Peyer's patch (tissue), 4 donors: Measurements from ENCODE around the gene LPAR1. TPM values are rescaled to one million over a fixed set of nuclear protein-coding genes. Genes with fewer than 3 reads are reported as not detected.
A peak's percentile ranks its signal among the peaks of the same experiment; 100 is the strongest.

ENCODE experiments used
- DNase-seq, 3 donors: peaks; one replicate each; pipeline ENCODE4 v3.0.0-alpha.2; 2017 to 2019
- H3K27ac ChIP-seq, 4 donors: fragments of 200-600 bp; sonication (generic); one replicate each; pipeline ENCODE4 v1.5.1; 2016 to 2019
- H3K27me3 ChIP-seq, 2 donors: fragments of 200-600 bp; sonication (generic); one replicate each; pipeline ENCODE4 v1.5.1; 2019
- H3K36me3 ChIP-seq, 3 donors: fragments of 200-600 bp; sonication (generic); one replicate each; pipeline ENCODE4 v1.5.1; 2016 to 2019
- H3K4me1 ChIP-seq, 4 donors: fragments of 200-600 bp; sonication (generic); one replicate each; pipeline ENCODE4 v1.5.1; 2016 to 2019
- H3K4me3 ChIP-seq, 4 donors: fragments of 200-600 bp; sonication (generic); 1 replicate in 3 of 4; 2 replicates in 1 of 4; pipeline ENCODE4 v1.5.1; 2016 to 2019; ENCODE audit warnings: mild to moderate bottlenecking in 1 of 4
- H3K9me3 ChIP-seq, 4 donors: fragments of 200-600 bp; sonication (generic); one replicate each; pipeline ENCODE4 v1.5.1; 2016 to 2019; ENCODE audit warnings: mild to moderate bottlenecking in 1 of 4
- CTCF ChIP-seq, 6 experiments: fragments of 450-650 bp in 4 of 6; fragments of 200-600 bp in 2 of 6; sonication (generic) in 1 of 6; IDR thresholded peaks; one replicate each; pipeline ENCODE4 v1.5.1; 2017 to 2019; ENCODE audit warnings: antibody characterized with exemption in 6 of 6, mild to moderate bottlenecking in 3 of 6, moderate library complexity in 1 of 6
- POLR2A ChIP-seq, 2 donors: fragments of 450-650 bp; IDR thresholded peaks; one replicate each; pipeline ENCODE4 v1.5.1; 2017; ENCODE audit warnings: antibody characterized with exemption in 2 of 2, mild to moderate bottlenecking in 2 of 2, moderate library complexity in 2 of 2
- total RNA-seq, 4 donors: library from RNA; depleted of rRNA; stranded (reverse); fragments of >200 nt; gene quantifications; one replicate each; pipeline ENCODE4 v1.1.0, GENCODE V29; 2016

LPAR1 gene
- total RNA-seq, 4 donors from 2014 or later, result 25.0 to 56.1 (median 31.9) TPM

GRCh38 chr9:110923601-110924000, 114.7 kb downstream of the LPAR1 start:
- no peak overlapping the region for H3K27ac ChIP-seq
- DNase-seq, result no peak
- no peak for TF ChIP-seq CTCF (IDR thresholded peaks at IDR 0.05)
- TF ChIP-seq POLR2A (IDR thresholded peaks at IDR 0.05), result no peak

GRCh38 chr9:110922145-110922544, 116.1 kb downstream of the LPAR1 start:
- no peaks in the 10 kb centered on the region for H3K9me3 ChIP-seq
- DNase-seq, result no peak
- H3K27me3 ChIP-seq, result no peaks in the 10 kb centered on the region
- TF ChIP-seq POLR2A (IDR thresholded peaks at IDR 0.05), result no peak
- no peak for TF ChIP-seq CTCF (IDR thresholded peaks at IDR 0.05)
- H3K27ac ChIP-seq, result no peak overlapping the region
- no peak overlapping the region for H3K4me3 ChIP-seq
- no peaks in the 10 kb centered on the region for H3K36me3 ChIP-seq
- no peaks in the 10 kb centered on the region for H3K4me1 ChIP-seq

More at GRCh38 chr9:110923601-110924000, 114.7 kb downstream of the LPAR1 start:
- Histone ChIP-seq H3K36me3 (no peaks in the 10 kb centered on the region), H3K4me1 (no peaks in the 10 kb centered on the region), H3K9me3 (no peaks in the 10 kb centered on the region), H3K4me3 (no peak overlapping the region), H3K27me3 (no peaks in the 10 kb centered on the region)

GRCh38 chr9:110921705-110922104, 116.6 kb downstream of the LPAR1 start:
- no peak for DNase-seq
- H3K4me1 ChIP-seq, result no peaks in the 10 kb centered on the region
- H3K9me3 ChIP-seq, result no peaks in the 10 kb centered on the region
- H3K4me3 ChIP-seq, result no peak overlapping the region
- no peak overlapping the region for H3K27ac ChIP-seq
- no peaks in the 10 kb centered on the region for H3K36me3 ChIP-seq
- TF ChIP-seq CTCF (IDR thresholded peaks at IDR 0.05) (no peak), POLR2A (IDR thresholded peaks at IDR 0.05) (no peak)
- no peaks in the 10 kb centered on the region for H3K27me3 ChIP-seq

GRCh38 chr9:110919609-110920008, 118.7 kb downstream of the LPAR1 start:
- Histone ChIP-seq H3K4me1 (no peaks in the 10 kb centered on the region), H3K36me3 (no peaks in the 10 kb centered on the region), H3K4me3 (no peak overlapping the region), H3K27ac (peak overlapping the region in 3 of 4 donors; percentile 11 to 59 (median 39)), H3K27me3 (no peaks in the 10 kb centered on the region), H3K9me3 (no peaks in the 10 kb centered on the region)
- TF ChIP-seq CTCF (IDR thresholded peaks at IDR 0.05) (peak in 1 of 6 experiments; percentile 12), POLR2A (IDR thresholded peaks at IDR 0.05) (no peak)
- no peak for DNase-seq

- no peak for DNase-seq
- Histone ChIP-seq H3K27me3 (no peaks in the 10 kb centered on the region), H3K9me3 (no peaks in the 10 kb centered on the region), H3K27ac (peak overlapping the region in 3 of 4 donors; percentile 11 to 59 (median 39)), H3K4me1 (no peaks in the 10 kb centered on the region), H3K36me3 (no peaks in the 10 kb centered on the region), H3K4me3 (no peak overlapping the region)
- TF ChIP-seq POLR2A (IDR thresholded peaks at IDR 0.05) (no peak), CTCF (IDR thresholded peaks at IDR 0.05) (no peak)
These were observed 119.2 kb downstream of the LPAR1 start for GRCh38 chr9:110919050-110919435.
